Panc1 (cell line): ENCODE results near the gene SLPI. TPM values are rescaled to one million over a fixed set of nuclear protein-coding genes. Genes with fewer than 3 reads are reported as not detected.

Source experiments
- ATAC-seq: fragments of 200-7000 bp; cut with Tn5 transposase; 2 replicates; pipeline ENCODE4 v1.9.1; 2020; ENCODE audit warnings: mild to moderate bottlenecking, moderate library complexity
- BruUV-seq: library from RNA; stranded (reverse); fragments of 400-500 nt; replicated peaks from 2 replicates; lab custom pipeline; 2021; lab: Mats Ljungman, UMichigan
- CTCF ChIA-PET: fragments of 300-600 bp; sonication (Branson Sonifier 250); formaldehyde crosslinking; loops from one replicate; lab custom pipeline; 2022; ENCODE audit warnings: antibody characterized with exemption; lab: Charles Lee
- POLR2A ChIA-PET: fragments of 300-600 bp; sonication (Branson Sonifier 250); formaldehyde crosslinking; loops from one replicate; lab custom pipeline; 2022; ENCODE audit warnings: antibody characterized with exemption; lab: Charles Lee
- DNase-seq: peaks from one replicate; pipeline ENCODE4 v3.0.0-alpha.2; 2010; ENCODE audit warnings: low read depth, low spot score
- H3K27ac ChIP-seq: 2 replicates; pipeline ENCODE4 v1.5.1; 2011; ENCODE audit warnings: mild to moderate bottlenecking, low read length, inconsistent platforms
- H3K27me3 ChIP-seq: fragments of 200-500 bp; sonication (Bioruptor generic); 2 replicates; pipeline ENCODE4 v1.6.0; 2014; ENCODE audit warnings: low read length, inconsistent platforms; ENCODE audit not compliant: control insufficient read depth, insufficient read depth
- H3K36me3 ChIP-seq: fragments of 200-500 bp; sonication (Bioruptor generic); 2 replicates; pipeline ENCODE4 v1.5.1; 2014; ENCODE audit warnings: inconsistent platforms, mild to moderate bottlenecking, low read length, moderate library complexity; ENCODE audit not compliant: control insufficient read depth, insufficient read depth
- H3K4me1 ChIP-seq: 2 replicates; pipeline ENCODE4 v1.5.1; 2011; ENCODE audit warnings: inconsistent platforms, mild to moderate bottlenecking, low read length, moderate library complexity; ENCODE audit not compliant: control insufficient read depth, insufficient read depth
- H3K4me3 ChIP-seq, 2 experiments: 2 replicates each; pipeline ENCODE4 v1.5.1; 2011 to 2012; ENCODE audit warnings: low read depth in 2 of 2, low read length in 2 of 2, mild to moderate bottlenecking in 2 of 2, inconsistent platforms in 1 of 2, moderate library complexity in 1 of 2
- H3K9me3 ChIP-seq: fragments of 200-500 bp; sonication (Bioruptor generic); 2 replicates; pipeline ENCODE4 v1.5.1; 2014; ENCODE audit warnings: low read depth, mild to moderate bottlenecking, inconsistent platforms, low read length, moderate library complexity; ENCODE audit not compliant: control insufficient read depth, insufficient read depth
- CTCF ChIP-seq: fragments of 450-650 bp; IDR thresholded peaks from 2 replicates; pipeline ENCODE4 v1.5.1; 2017; ENCODE audit warnings: mild to moderate bottlenecking
- POLR2AphosphoS5 ChIP-seq: IDR thresholded peaks from 2 replicates; pipeline ENCODE4 v1.6.1; 2012; ENCODE audit warnings: mild to moderate bottlenecking, low read depth, low read length, moderate library complexity
- REST ChIP-seq, 2 experiments: IDR thresholded peaks; 2 replicates each; pipeline ENCODE4 v1.6.1; 2011 to 2012; ENCODE audit warnings: low read depth in 2 of 2, control low read depth in 1 of 2, low read length in 1 of 2, mild to moderate bottlenecking in 1 of 2, moderate library complexity in 1 of 2; ENCODE audit not compliant: insufficient read depth in 1 of 2
- SIN3A ChIP-seq: IDR thresholded peaks from 2 replicates; pipeline ENCODE4 v1.6.1; 2012; ENCODE audit warnings: low read depth, mild to moderate bottlenecking, low read length, moderate library complexity, borderline replicate concordance; ENCODE audit not compliant: insufficient read depth
- TCF7L2 ChIP-seq: IDR thresholded peaks from 2 replicates; pipeline ENCODE4 v1.6.1; 2011; ENCODE audit warnings: mild to moderate bottlenecking, low read depth, low read length, inconsistent platforms
- in situ Hi-C: cut with HindIII; loops from 2 replicates; pipeline ENCODE4 v1.10.0; 2016; ENCODE audit warnings: low sequenced_read_pairs, low pct_unique_long_range_greater_than_20kb
- intact Hi-C: fragments of 100-400 bp; cut with micrococcal nuclease; formaldehyde crosslinking; loops from one replicate; pipeline ENCODE4 v1.10.0; 2022; ENCODE audit not compliant: unreplicated experiment
- total RNA-seq: library from RNA; stranded (reverse); gene quantifications from one replicate; pipeline ENCODE4 v1.2.1, GENCODE V29; 2021; ENCODE audit not compliant: unreplicated experiment

SLPI gene
- total RNA-seq, 1 experiment from 2014 or later, result 0.74 TPM

- CTCF ChIA-PET, result interaction anchor here (1.2 to 3.3 kb wide), 4 partner anchors 8 to 251 kb away, joined by 4 to 15 read pairs (median 9); no protein-coding TSS in a partner anchor
- Histone ChIP-seq H3K4me3 (no peak overlapping the region), H3K36me3 (no peaks in the 10 kb centered on the region), H3K9me3 (peaks cover 4% of the 10 kb centered on the region; the same call in 1 of the 2 replicates), H3K27ac (no peak overlapping the region), H3K27me3 (peaks cover 2% of the 10 kb centered on the region; the same call in 1 of the 2 replicates), H3K4me1 (no peaks in the 10 kb centered on the region)
- TF ChIP-seq TCF7L2, result no peak
- DNase-seq, result no peak
- POLR2A ChIA-PET, result interaction anchor here (0.5 to 0.6 kb wide), 2 partner anchors 737 to 901 kb away, joined by 3 read pairs; no protein-coding TSS in a partner anchor
- no TSS peak for BruUV-seq
- in situ Hi-C loops, result no loop called here
- intact Hi-C loops, result loop anchor here (5.0 to 10.0 kb wide), 2 partner anchors 190 to 252 kb away; partner anchors contain the start of gene KCNS1
- ATAC-seq, result no peak
Observed at GRCh38 chr20:45294659-45295058, 40.3 kb upstream of the SLPI start.

GRCh38 chr20:45294003-45294368, 39.6 kb upstream of the SLPI start:
- TF ChIP-seq SIN3A, result no peak
- no peak for TF ChIP-seq TCF7L2
- no peak for TF ChIP-seq POLR2AphosphoS5
- TF ChIP-seq CTCF, result no peak; the same call in none of the 2 replicates
- TF ChIP-seq REST (IDR thresholded peaks at IDR 0.05; ENCODE audit: insufficient read depth in 1 of 2, low read depth in 2 of 2, low read length in 1 of 2), result no peak
- in situ Hi-C loops, result no loop called here
- Histone ChIP-seq H3K9me3 (peaks cover 4% of the 10 kb centered on the region; the same call in 1 of the 2 replicates), H3K4me3 (peak overlapping the region; percentile 57 to 66), H3K36me3 (no peaks in the 10 kb centered on the region), H3K27ac (no peak overlapping the region; the same call in 1 of the 2 replicates), H3K4me1 (no peaks in the 10 kb centered on the region), H3K27me3 (peaks cover 2% of the 10 kb centered on the region; the same call in 1 of the 2 replicates)
- POLR2A ChIA-PET, result interaction anchor here (0.5 to 0.6 kb wide), 2 partner anchors 736 to 902 kb away, joined by 3 read pairs; no protein-coding TSS in a partner anchor
- no peak for DNase-seq
- CTCF ChIA-PET, result interaction anchor here (0.6 to 3.3 kb wide), 11 partner anchors 9 to 339 kb away, joined by 3 to 15 read pairs (median 4); no protein-coding TSS in a partner anchor
- no TSS peak for BruUV-seq
- ATAC-seq, result no peak
- intact Hi-C loops, result loop anchor here (5.0 to 10.0 kb wide), 2 partner anchors 189 to 252 kb away; partner anchors contain the start of gene KCNS1
